ENCODE measurements around the gene PLEKHG3.
A peak's percentile ranks its signal among the peaks of the same experiment; 100 is the strongest.

Gene PLEKHG3

DNA sequence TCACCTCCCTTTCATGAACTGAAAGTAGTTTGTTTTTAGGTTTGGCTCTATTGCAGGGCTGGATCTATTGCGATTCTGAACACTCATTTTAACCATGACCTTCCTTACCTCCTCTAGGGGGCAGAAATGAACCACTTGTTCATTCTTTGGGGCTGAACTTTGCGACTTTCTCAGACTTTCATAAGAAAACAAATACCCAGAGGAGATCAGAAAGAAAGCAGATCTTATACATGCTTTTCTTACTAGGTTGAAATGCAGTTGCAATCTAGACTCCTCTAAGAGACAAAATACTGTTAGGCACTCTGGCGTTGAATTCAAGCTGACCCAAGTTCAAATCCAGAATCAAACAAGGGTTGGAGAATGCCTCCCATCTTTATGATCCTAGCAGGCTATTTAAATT lies 32.6 kb upstream of the PLEKHG3 start:
- TF ChIP-seq, protein P1, sequence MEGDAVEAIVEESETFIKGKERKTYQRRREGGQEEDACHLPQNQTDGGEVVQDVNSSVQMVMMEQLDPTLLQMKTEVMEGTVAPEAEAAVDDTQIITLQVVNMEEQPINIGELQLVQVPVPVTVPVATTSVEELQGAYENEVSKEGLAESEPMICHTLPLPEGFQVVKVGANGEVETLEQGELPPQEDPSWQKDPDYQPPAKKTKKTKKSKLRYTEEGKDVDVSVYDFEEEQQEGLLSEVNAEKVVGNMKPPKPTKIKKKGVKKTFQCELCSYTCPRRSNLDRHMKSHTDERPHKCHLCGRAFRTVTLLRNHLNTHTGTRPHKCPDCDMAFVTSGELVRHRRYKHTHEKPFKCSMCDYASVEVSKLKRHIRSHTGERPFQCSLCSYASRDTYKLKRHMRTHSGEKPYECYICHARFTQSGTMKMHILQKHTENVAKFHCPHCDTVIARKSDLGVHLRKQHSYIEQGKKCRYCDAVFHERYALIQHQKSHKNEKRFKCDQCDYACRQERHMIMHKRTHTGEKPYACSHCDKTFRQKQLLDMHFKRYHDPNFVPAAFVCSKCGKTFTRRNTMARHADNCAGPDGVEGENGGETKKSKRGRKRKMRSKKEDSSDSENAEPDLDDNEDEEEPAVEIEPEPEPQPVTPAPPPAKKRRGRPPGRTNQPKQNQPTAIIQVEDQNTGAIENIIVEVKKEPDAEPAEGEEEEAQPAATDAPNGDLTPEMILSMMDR (IDR thresholded peaks at IDR 0.05; ENCODE audit: control insufficient read depth, extremely low read depth, insufficient read depth) = peak; percentile 80
- no peak overlapping the region for H3K4me3 ChIP-seq (ENCODE audit: low read depth, low read length)
- DNase-seq (ENCODE audit: low read depth) = no peak

DNA sequence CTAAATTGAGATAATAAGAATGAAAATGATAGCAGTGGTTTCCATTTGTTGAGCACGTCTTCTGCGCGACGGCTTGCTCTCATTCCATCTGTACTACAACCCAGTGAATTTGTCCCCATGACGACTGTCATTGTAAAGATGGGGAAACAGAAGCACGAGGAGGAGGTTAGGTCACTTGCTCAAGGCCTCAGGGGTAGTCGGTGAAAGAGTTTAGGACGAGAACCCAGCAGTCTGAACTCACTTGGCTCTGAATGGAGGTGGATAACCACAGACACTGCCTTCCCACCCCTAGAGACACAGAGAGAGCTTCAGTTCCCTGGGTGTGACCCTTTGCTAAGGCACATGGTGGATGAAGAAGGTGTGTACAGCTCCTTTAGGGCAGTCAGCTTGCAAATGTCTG lies 30.9 kb upstream of the PLEKHG3 start:
- DNase-seq (ENCODE audit: low read depth) = no peak
- H3K4me3 ChIP-seq (ENCODE audit: low read depth, low read length) = no peak overlapping the region
- TF ChIP-seq, protein P1 (IDR thresholded peaks at IDR 0.05; ENCODE audit: control insufficient read depth, extremely low read depth, insufficient read depth) = no peak

DNA sequence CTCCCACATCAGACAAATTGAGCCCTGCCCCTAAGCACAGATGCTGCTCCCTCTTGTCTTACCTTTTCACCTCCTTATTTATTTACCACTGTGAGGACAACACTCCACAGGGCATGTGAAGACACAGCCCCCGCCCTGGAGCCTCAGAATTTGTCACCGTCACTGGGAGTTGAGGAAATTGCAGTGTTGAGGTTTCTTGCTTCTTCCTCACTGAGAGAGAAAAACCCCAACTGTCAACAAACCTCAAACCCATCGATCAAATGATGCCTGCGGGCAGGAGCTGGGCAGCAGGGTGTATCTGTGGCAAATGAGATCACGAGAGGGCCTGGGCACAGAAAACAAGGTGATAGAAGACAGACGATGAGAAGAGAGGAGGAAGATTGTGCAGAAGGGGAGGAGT lies 30.5 kb upstream of the PLEKHG3 start:
- no peak overlapping the region for H3K4me3 ChIP-seq (ENCODE audit: low read depth, low read length)
- TF ChIP-seq, protein P1 (IDR thresholded peaks at IDR 0.05; ENCODE audit: control insufficient read depth, extremely low read depth, insufficient read depth) = no peak
- no peak for DNase-seq (ENCODE audit: low read depth)

DNA sequence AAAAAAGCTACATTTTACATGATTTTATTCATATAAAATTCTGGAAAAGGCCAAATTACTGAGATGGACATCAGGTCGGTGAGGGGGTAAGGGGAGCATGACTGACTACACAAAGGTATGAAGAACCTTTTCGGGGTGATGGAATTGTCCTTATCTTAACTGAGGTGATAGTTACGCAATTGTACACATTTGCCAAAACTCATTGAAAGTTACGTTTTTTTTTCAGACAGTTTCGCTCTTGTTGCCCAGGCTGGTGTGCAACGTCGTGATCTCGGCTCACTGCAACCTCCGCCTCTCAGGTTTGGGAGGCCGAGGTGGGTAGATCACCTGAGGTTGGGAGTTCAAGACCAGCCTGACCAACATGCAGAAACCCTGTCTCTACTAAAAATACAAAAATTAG lies 29.4 kb upstream of the PLEKHG3 start:
- DNase-seq (ENCODE audit: low read depth) = no peak
- no peak overlapping the region for H3K4me3 ChIP-seq (ENCODE audit: low read depth, low read length)

DNA sequence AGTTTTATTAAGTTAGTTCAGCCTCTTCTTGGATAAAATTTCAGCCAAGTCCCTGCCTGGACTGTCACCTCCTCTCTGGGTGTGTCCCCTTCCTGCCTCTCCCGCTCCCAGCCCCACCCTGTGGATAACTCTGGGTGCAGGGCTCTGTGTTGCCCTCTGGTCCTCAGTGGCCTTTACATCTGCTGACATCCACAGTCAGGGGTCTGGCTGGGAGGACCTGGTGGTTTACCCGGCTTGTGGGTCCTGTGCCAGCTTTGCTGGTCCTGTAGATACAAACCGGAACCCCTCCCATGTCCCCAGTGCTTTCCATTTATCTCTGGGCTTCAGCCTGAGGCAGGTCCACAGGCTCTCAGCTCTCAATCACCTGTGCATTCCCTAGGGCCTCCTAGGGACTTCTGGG lies 28.9 kb upstream of the PLEKHG3 start:
- TF ChIP-seq, protein P1 (IDR thresholded peaks at IDR 0.05; ENCODE audit: control insufficient read depth, extremely low read depth, insufficient read depth) = no peak
- H3K4me3 ChIP-seq (ENCODE audit: low read depth, low read length) = no peak overlapping the region
- no peak for DNase-seq (ENCODE audit: low read depth)

More for the DNA sequence above, 29.4 kb upstream of the PLEKHG3 start:
- TF ChIP-seq, protein P1 (IDR thresholded peaks at IDR 0.05; ENCODE audit: control insufficient read depth, extremely low read depth, insufficient read depth) = no peak

DNA sequence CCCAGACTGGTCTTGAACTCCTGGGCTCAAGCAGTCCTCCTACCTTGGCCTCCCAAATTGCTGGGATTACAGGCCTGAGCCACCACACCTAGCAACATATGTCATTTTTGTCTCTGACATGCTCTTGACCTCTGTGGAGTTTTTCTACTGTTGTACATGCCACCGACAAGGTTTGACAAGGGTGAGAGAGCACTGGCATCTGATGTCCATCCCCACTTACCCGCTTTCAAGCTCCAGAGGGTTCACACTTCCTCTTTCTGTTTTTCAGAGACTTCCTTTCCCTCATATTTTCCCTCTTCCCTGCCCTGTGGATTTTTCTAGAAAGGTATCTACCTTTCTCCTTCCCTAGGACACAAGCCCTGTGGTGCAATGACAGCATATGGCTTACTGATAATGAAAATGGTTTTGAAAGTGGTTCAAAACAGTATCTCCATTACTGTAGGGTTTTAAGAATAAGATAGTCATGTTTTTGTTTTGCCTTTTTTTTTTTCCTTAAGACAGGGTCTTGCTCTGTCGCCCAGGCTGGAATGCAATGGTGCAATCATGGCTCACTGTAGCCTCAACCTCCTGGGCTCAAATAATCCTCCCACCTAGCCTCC lies 27.7 kb upstream of the PLEKHG3 start:
- no peak for DNase-seq (ENCODE audit: low read depth)
- TF ChIP-seq, protein P1 (IDR thresholded peaks at IDR 0.05; ENCODE audit: control insufficient read depth, extremely low read depth, insufficient read depth) = no peak
- no peak overlapping the region for H3K4me3 ChIP-seq (ENCODE audit: low read depth, low read length)

All from LNCaP clone FGC (cell line).